Nucleus accumbens (tissue), 56 donors: ENCODE results near the gene RNF152.
A peak's percentile ranks its signal among the peaks of the same experiment; 100 is the strongest.

Source experiments
- DNase-seq, 56 donors: peaks; one replicate each; lab custom pipeline; 2025; lab: John Stamatoyannopoulos, UW

Gene RNF152, protein sequence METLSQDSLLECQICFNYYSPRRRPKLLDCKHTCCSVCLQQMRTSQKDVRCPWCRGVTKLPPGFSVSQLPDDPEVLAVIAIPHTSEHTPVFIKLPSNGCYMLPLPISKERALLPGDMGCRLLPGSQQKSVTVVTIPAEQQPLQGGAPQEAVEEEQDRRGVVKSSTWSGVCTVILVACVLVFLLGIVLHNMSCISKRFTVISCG

DNA sequence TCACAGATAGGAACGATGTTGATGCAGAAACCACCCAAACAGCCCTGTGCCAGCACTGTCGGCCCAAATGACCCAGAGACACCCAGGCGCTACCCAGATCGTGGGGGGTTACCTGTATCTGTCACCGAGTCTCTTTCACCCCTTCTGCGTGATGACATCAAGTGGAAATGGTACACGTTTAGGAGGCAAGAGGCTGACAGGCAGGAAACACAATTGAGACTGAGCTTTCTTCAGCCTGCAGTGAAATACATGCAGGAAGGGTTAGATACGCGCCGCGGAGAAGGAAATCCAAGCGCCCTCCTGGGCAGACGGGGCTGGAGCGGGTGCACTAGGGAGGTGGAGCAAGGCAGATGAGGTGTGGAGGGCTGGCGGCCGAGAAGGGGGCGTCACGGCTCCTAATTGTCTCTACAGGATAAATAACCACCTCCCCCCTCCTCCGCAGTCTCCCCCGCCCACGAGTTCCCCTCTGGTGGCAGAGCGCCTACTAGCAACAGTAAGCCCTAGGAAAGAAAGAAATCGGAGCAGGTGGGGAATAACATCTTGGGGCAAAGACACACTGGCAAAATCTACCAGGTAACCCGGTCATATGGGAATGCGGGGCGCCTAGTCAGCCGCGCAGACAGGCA is at the start of gene RNF152:
Gene RNF152, minus strand, starts transcription at position 325 of the 626 bp plus-strand sequence. CDS start 76,544 bp downstream, outside the sequence.
- peak in 35 of 56 donors; percentile 7 to 66 (median 42) for DNase-seq

DNA sequence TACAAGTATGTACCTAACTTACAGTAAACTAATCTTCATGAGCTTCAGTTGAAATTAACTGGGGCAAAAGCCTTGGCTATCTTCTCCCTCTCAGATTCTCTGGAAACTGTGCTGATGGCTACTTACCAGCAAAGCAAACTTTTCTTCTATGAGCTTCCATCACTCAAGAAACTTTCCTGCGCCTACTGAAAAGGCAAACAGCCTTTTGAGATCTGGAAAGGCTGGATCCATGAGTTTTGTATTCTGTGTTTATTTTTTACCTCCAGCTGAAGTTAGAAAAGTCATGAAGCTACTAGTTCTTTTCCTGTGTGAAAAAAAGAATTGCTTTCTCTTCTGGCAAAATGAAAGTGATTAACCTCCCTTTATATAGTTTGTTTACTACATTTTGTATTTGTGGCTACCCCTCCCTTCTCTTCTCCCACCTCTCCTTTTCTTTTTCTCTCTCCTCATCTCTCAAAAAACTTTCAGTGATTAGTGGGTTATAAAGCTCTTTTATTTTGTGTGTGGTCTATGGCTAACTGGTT is 49.2 kb upstream of the RNF152 start:
- no peak for DNase-seq

DNA sequence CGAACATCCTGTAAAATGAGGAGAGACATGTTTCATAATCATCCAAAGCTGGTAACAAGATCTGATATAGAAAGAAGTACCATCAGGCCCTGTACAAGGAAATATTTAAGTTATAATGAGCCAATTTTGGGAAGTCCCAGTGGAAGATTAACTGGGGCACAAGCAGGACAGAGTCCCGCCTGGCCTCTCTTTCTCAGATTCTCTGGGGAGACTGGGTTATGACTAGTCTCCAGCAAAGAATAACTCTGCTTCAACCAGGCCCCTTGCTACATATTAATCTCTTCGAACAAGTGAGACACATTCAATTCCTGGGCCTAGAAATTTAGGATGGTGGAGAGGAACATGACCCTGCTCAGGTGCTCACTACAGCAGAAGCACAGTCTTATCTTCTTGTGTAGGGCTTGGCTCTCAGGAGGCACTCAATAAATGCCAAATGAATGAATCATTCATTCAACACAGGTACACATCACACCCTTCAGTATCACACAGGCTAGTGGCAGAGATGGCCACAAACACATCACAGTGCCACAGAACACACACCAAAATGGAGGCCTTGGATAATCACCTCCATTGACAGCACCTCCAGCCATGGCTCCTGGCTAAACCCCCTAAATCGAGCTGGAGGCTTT is 46.4 kb upstream of the RNF152 start:
- no peak for DNase-seq

DNA sequence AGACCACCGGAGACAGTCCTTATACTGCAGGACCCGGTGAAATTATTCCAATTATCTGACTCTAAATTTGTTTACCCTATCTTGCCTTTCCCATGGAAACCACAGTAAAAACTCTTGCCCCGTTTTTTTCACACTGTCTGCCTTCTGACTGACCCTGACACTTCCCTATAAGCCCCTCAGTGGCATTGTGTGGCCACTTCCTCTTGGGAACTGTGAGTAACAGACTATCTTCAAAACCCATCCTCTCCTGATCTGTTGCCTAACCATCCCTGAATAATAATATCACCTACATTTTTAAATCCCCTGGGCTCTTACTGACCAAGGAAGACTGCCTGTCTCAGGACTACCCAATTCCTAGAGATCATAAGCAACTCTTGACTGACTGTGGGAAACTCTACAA is 42.6 kb upstream of the RNF152 start:
- no peak for DNase-seq

DNA sequence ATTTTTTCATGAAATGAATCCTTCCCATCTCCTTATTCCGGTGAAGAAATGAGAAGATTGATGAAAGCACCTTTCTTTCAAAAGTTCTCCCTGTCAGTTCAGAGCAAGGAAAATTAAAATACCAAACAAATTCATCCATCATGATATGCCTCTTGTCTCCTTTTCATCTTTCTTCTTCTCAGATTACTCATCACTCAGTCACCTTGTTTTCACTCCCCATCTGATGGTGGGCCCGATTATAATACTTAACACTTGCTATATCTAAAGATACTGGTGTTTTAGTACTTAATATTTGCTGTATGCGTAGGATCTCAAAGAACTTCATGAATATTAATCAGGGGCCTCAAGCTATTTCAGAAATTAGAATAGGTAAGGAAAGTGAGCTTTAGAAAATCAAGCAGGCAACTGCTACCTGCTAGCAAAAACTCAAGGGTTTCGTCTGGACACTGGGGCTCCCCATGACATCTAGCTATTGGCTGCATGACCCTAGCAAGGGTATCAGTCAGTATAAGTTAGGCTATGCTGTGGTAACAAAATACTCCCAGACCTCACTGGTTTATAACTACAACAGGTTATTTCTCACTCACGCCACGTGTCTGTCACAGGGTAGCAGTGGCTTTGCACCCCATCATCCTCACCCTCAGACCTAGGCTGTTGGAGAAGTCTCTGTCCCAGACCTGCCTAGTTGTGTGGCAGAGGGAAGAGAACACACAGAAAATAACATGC is 39.0 kb upstream of the RNF152 start:
- DNase-seq, result no peak

DNA sequence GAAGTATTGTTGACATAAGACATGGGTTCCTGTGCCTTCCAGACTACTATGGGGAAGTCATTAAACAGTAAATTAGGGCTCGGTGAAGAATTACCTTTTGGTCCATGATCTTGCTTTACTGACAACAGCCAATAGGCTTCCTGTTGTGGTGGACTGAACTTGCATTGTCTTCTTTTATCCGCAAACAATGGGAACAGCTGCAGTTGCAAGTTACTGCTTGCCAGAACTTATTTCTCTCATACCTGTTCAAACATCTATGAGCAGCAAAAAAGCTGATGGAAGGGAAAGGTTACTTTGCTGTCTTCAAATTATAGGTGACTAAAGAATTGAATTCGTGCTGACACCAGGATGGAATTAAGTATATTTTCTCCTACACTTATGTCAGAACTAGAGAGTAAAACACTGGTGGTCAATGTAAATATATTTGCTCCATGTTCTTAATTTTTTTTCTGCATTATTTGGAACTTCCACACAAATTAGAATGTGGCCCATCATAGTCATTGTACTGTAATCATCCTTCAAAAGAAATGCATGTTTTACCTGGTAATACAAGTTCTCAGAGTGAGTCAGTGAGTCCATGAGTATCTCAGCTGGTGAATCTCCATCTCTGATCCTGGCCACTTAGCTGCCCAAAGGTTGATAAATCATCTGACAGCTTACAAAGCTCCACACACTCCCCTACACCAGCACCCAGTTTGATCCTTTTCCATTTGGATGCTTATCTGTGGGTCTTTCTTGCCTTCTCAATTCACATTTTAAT is 37.3 kb upstream of the RNF152 start:
- no peak for DNase-seq

DNA sequence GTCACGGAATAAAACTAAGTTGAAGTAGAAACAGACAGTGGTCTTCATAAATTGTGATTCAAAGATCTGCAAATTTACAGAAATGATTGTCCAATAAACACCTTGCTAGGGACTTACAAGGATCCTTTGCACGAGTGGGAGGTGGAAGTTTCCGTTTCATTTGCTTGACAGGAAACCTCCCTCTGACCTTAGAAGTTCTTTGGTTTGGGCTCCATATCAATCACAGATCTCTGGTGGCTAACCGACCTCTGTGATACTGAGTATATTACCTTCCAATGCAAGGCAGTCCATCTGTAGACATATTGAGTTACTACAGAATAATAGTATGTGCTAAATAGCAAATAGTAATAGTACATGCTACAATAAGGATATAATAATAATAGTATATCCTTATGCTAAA is 33.7 kb upstream of the RNF152 start:
- DNase-seq, result no peak

DNA sequence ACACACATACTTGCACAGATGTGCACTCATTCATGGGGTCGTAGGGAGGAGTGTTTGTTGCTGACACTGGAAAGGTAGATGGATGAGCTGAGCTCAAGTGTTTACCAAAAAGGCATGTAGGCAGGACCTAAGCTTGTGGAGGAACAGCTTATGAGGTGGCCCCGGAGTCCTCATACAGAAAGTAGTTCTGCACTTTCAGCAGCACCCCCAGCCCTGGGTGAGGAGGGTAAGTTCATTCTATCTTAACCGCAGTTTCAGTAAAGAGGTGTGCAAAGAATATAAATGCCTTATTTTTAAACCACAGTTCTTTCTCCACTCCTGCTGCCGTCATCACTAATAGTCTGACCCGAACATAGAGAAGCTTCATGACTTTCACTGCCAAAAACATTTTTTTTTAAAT is 31.7 kb upstream of the RNF152 start:
- DNase-seq, result no peak

DNA sequence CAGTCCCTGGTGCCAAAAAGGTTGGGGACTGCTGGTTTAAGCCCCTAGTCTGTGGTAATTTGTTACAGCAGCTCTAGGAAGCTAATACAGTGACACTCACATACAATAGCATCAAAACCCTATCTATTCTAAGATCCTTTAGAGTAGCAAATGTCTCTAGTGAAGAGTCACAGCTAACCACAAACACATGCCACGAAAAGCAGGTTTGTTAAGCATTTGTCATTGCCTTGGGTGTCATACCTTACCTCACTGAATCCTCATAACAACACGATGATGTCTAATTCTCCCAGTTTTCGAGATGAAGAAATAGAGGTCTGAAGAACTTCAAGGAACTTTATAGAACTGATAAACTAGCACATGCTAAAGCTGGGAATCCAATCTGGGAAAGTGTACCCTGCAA is 29.6 kb upstream of the RNF152 start:
- DNase-seq, result no peak

DNA sequence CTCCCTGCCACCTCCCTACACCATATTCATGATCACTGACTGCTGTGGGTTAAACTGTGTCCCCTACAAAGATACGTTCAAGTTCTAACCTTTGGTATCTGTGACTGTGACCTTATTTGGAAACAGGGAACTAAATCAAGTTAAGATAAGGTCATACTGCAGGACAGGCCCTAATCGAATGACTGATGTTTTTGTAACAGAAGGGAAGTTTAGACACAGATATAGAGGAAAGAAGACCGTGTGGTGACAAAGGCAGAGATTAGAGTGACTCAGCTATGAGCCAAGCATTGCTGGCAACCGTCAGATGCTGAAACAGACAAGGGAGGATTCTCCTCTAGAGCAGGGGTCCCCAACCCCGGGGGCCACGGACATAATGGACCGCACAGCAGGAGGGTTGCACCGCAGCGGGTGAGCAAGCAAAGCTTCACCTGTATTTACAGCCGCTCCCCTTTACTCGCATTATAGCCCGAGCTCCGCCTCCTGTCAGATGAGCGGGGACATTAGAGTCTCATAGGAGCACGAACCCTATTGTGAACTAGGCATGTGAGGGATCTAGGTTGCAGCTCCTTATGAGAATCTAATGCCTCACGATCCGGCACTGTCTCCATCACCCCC is 28.9 kb upstream of the RNF152 start:
- DNase-seq, result no peak

DNA sequence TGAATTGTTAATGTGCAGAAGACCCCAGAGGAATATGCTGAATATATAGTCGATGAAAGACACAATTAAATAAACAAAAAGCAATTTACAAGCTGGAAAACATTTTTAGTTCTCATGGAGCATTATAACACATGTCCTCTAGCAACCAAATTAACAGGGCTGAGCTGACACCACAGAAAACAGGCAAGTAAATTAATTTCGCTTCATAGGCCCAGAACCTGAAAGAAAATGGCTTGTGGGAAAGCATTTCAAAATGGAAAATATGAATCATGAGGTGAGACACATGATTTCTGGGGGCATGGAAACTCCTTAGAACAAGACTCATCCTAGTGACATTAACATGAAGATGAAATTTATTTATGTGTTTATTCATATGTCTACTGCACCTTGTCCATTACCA is 25.0 kb upstream of the RNF152 start:
- DNase-seq, result no peak

DNA sequence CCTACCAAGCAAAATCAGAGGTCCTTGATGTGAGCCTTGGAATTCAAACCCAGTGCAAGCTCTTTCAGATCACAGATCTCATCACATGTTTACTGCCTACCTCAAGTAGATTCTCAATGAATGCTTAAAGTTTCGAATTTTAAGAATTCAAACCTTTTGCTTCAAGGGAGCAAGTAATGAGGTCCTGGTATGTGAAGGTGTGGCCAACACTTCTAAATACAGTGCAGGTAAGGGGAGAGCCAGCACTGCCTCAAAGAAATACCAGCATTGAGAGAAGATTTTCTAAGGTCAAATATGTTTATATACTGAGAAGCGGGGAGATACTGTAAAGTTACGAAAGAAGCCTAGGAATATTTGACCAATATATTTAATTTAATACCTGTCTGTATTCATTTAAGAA is 19.7 kb upstream of the RNF152 start:
- DNase-seq, result no peak

DNA sequence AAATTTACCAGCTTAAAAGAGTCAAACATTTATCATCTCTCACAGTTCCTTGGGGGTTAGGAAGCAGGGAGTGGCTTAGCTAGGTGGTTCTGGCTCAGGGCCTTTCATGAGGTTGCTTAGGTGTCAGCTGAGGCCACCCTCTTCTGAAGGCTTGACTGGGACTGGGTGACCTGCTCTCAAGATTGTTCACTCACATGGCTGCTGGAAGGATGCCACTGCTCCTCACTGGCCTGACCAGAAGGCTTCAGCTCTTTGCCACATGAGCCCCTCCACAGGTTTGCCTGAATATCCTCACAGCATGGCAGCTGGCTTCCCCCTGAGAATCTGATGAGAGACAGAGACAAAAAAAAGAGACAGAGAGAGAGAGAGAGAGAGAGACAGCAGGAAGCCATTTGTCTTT is 17.3 kb upstream of the RNF152 start:
- DNase-seq, result no peak

DNA sequence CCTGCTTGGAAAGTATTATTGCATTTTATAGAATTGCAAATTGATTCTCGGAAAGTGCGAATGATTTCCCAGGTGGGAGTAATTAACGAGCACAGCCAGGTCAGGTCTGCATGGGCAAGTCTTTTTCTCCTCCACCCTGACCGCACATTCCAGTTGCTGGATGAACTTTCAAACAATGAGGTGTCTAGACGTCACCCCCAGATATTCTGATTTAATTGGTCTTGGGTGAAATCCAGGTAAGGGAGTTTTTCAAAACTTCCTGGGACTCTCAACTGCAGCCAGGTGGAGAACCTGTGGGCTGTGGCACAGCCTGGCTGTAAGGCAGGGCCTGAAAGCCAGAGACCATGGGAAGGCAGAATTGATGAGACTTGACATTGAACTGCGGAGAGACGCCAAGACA is 15.9 kb upstream of the RNF152 start:
- no peak for DNase-seq

DNA sequence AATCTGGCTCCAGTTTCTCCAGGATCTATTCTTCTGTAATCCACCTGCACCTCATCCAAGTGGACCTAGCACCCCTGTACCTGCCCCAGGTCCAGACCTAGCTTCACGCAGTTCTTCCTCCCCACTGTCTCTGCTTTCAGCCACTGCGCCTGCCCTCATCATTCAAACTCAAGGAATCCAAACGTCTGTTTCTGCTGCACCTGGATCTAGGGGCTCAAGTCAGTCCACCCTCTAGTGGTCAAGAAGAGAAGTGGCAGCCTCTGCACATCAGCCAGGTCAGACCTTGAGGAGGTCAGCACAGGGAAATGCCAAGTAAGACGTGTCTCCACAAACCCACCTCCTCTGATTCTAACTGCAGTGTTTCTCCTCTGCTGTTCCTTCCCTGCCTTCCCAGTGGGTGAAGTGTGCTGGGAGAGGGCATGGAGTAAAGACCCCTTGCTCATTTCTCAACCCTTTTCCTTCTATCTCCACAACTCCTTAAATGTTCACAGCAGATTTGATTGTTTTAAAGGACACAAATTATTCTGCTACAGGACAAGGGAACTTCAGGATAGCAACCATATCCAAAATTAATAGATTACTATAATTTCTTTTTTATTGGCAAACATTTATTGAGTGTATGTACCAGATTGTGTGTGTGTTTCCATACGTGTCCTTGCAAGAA is 8.6 kb upstream of the RNF152 start:
- DNase-seq, result peak in 6 of 56 donors; percentile 1 to 16 (median 4)

DNA sequence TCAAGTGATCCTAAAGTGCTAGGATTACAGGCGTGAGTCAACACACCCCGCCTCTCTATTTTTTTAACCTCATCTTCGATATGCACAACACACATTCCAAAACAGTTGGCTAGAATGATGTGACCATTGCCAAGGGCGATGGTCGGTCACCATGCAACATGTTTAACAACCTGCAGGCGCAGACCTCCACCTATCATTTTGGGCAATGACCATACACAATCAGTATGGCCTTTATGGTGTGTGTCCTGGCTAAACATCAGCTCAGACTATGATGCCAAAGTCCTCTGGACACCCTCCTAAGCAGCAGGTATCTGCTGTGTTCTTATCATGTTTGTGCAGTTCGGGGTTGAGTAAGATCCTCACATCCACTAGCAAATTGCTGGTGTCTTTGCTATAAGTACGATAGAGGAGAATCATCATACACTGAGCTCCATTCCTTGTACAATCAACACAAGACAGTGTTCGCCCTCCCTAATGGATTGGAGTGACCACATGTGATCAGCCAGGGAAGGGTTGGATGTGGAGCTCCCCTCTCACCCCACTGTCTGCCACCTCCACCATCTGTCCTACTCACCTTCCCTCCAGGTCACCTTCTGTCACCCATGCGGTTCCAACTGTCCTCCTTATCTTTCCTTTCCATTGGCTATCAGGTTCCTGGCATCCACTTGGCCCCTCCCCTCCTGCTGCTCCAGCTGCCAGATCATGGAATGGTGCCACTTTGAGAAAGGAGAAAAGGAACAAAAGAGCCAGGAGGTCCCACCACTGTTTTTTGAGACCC is 7.9 kb upstream of the RNF152 start:
- no peak for DNase-seq

DNA sequence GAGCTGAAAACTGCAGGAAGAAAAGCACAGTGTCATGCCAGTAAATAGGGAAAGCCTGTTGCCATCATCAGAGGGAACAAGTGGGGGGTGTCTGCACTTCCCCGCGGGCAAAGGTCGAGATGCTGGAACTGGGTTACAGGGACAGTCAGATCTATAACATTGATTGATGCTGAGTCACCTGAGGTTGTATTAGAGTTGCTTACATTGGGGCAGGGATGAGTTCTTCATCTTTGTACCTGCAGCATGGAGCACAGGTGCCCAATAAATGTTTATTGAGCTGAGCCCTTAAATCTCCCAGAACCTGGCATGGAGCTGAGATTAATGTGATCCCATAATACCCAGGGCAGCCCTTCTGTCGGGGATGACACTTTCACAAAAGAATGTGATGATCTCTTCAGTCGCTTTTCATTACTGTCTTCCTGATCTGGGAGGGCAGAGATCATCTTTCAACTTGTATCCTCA is 5.9 kb upstream of the RNF152 start:
- DNase-seq, result no peak

DNA sequence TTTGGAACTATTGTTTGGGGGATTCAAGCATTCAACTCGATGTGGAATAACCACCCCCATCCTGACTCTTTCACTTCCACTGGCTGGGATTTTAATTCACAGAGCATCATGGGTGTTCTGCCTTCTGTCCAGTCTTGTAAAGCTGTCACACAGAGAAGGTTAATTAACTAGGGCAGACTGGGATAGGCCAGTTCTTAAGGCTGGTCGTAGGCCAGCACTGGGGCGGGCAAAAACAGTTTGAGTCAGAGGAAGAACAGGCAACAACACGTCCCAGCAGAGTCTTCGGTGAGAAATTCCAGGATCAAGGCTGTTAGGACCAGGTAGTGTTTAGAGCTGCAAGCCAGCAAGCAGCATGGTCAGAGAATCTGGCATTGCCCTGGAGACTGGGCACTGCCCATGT is 4.0 kb upstream of the RNF152 start:
- peak in 1 of 56 donors; percentile 5 for DNase-seq

DNA sequence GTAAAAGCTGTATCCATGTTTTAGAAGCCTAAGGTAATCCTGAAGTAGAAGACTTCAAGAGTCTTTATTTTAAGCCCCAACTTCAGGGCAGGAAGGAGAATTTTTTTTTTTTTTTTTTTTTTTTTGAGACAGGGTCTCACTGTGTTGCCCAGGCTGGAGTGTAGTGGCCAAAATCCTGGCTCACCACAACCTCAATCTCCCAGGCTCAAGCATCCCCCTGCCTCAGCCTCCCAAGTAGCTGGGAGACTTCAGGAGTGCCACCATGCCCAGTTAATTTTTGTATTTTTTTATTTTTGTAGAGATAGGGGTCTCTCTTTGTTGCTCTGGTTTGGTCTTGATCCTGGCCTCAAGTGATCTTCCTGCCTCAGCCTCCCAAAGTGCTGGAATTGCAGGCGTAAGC is 3.3 kb upstream of the RNF152 start:
- DNase-seq, result no peak
